Activated CD4-positive, CD25-positive, alpha-beta regulatory T cell treated with anti-CD3 and anti-CD28 coated beads, Interleukin-2, amount 50 U/mL, for 16 hours (primary cell): Measurements from ENCODE around the gene RAI1.

Experiments used
- DNase-seq: peaks from one replicate; pipeline ENCODE4 v3.0.0-alpha.2; 2020; ENCODE audit warnings: low read depth, low spot score

RAI1 gene

GRCh38 chr17:17732892-17733670 lies 51.8 kb downstream of the RAI1 start:
- DNase-seq, result no peak

DNA sequence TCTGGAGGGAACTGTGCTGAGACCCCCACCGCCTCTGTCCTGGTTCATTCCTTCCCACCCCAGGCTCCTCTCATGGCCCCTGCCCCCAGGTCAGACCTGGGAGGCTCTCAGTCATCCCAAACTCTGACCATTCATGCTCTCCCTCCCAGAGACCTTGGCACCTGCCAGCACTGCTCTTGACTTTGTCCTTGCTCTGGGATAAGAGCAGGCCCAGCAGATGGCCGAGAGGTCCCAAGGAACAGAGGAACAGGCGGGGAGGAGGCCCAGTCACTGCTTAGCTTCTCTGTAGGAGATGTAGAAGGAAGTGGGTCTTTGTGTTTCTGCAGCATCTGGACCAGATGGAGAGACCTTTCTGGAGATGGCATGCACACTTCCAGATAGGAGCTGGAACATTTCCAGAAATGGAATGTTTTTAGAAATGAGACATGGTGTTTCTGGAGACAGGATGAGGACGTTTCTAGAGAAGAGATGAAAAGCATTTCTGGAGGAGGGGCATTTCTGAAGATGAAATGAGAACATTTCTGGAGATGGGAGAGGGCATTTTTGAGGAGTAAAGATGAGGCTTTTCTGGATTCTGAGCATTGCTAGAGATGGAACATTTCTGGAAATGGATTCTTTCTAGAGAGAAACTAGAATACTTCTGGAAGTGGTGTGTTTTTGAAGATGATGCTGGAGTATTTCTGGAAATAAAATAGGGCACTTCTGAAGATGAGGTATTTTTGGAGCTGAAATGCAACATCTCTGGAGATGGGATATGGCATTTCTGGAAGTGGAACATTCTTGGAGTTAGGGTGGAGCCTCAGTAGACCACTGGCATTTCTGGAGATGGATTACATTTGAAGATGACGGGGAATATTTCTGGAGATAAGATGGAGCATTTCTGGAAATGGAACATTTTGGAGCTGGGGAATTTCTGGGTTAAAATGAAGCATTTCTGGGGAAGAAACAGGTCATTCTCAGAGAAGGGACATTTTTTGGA lies 55.2 kb downstream of the RAI1 start:
- DNase-seq, result no peak

DNA sequence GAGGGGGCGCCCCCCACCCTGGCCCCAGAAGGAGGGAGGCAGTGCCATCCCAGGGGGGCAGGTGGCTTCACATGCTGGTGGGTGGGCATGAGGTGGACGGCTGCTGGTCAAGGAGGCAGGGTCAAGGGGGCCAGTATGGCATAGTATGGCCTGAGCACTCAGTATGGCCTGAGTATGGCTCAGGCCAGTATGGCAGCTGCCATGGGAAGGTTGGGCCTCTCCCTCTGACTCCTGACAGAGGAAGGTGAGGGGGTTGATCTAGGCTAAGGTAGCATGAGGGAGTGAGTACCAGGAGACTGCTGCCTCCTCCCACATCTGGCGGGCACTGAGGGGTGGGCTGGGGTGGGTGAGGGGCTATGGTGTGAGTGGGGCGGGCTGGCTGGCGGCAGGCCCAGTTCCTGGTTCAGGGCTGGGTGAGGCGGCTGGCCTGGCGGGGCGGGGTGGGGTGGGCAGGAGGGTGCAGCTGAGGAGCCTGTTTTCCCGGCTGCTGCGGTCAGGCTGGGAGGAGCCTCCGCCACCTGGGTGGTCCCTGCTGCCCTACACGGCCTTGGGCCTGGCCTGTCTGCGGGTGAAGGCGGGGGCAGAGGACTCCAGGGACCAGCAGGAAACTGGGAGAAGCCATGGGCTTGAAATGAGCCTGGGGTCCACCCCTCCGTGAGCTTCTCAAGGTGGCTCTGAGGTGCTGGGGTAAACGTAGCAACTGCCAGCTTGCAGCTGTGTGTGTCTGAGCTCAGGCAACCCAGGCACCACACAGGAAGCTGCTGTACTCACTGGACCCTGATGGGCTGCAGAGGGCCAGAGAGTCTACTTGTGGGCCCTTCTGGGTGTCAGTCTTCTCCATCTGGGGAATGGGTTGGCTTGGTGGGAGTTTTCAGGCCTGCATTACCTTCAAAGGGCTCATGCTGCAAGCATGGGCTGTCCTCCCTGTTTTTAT lies 57.0 kb downstream of the RAI1 start:
- no peak for DNase-seq

GRCh38 chr17:17738901-17739300 lies 57.6 kb downstream of the RAI1 start:
- DNase-seq, result no peak

- no peak for DNase-seq
Observed at GRCh38 chr17:17739388-17740066, 58.3 kb downstream of the RAI1 start.

GRCh38 chr17:17740615-17741348 lies 59.5 kb downstream of the RAI1 start:
- no peak for DNase-seq

- DNase-seq, result no peak
Observed at GRCh38 chr17:17741349-17742023, 60.2 kb downstream of the RAI1 start.

DNA sequence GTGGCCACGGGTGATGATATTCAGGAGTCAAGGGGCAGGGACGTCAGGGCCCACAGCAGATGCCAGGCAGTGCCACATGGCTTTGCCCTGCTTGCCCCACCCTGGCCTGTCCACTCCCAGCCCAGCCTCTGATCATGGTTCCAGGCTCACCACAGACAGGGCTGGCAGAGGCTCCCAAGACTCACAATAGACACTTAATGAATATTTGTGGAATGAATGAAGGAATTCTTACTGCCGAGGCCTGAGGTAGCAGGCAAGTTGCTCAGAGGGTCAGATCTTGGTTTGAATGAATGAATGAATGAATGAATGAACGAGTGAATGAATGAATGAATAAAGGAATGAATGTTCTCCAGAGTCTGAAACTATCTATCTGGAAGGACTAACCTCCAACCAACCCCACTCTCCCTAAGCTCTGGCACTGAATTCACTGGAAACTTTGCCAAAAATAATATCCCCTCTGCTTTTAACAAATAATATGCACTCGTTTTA lies 60.9 kb downstream of the RAI1 start:
- no peak for DNase-seq

- no peak for DNase-seq
Observed at GRCh38 chr17:17742688-17743390, 61.6 kb downstream of the RAI1 start.

DNA sequence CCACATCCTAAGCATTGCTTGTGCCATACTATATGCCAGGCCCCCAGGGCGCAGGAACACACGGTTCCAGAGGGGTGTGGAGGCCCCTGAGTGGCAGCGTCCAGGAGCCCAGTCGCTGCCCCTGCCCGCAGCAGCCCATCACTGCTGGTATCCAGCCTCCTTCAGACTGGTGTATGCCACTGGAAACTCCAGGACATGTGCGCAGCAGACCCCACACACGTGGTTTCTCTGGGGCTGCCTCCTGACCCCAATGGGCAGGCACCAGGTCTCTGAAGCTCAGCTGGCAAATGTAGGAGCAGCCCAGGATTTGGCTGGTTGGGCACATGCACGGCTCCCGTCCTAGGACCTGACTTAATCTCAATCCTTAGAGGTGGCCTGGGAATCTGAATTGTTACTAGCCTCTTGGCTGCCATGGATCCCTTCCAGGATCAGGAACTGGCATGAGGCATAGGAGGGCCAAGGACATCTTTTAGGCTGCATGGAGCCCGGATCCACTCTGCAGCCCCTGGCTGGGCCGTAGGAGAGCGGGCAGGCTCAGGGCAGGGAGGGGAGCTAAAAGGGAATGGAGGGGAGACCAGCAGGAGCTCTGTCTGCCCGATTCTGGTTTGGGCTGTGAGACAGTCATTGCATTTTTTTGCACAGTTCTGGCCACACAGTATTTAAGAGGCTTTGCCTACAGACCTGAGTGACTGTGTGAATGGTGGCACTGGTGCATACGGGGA lies 62.3 kb downstream of the RAI1 start:
- DNase-seq, result no peak

- no peak for DNase-seq
Observed at GRCh38 chr17:17744116-17744515, 62.9 kb downstream of the RAI1 start.

DNA sequence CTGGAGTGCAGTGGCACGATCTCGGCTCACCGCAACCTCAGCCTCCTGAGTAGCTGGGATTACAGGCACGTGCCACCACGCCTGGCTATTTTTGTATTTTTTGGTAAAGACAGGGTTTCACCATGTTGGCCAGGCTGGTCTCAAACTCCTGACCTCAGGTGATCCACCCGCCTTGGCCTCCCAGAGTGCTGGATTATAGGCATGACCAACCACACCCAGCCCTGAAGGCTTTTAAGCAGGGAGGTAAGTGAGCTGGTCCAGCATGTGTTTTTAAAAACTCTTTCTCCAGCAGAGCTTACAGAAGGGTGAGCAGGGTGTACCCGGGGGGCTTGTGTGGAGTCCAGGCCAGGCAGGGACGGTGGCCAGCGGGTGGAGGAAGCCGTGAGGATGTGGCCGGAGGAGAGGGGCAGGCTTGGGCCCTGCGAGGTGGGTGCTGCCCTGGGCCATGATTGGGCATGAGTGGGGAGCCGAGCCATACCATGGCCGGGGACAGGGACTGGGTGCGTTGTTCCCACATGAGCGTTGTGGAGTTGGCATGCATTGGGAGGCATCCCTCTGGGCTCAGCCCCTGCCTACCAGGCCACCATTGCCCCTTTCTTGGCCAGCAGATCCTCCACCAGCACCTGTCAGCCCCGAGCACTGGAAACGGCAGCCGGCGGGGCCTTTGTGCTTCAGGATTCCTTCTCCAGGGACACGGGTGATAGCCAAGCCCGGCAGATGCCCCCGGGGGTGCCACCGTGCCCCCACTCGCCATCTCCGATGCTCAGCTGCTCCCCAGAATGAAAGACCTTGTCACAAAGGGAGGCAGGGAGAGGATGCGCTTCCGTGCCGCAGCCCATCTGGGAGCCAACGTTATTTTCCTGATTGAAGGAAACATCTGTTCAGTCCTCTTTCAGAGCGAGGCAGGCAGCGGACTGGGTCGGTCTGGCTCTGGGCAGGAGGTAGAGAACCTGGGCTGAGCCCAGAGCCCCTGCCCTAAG lies 64.5 kb downstream of the RAI1 start:
- no peak for DNase-seq

GRCh38 chr17:17748179-17748578 lies 66.9 kb downstream of the RAI1 start:
- DNase-seq, result no peak

- DNase-seq, result no peak
Observed at GRCh38 chr17:17748604-17749003, 67.3 kb downstream of the RAI1 start.

DNA sequence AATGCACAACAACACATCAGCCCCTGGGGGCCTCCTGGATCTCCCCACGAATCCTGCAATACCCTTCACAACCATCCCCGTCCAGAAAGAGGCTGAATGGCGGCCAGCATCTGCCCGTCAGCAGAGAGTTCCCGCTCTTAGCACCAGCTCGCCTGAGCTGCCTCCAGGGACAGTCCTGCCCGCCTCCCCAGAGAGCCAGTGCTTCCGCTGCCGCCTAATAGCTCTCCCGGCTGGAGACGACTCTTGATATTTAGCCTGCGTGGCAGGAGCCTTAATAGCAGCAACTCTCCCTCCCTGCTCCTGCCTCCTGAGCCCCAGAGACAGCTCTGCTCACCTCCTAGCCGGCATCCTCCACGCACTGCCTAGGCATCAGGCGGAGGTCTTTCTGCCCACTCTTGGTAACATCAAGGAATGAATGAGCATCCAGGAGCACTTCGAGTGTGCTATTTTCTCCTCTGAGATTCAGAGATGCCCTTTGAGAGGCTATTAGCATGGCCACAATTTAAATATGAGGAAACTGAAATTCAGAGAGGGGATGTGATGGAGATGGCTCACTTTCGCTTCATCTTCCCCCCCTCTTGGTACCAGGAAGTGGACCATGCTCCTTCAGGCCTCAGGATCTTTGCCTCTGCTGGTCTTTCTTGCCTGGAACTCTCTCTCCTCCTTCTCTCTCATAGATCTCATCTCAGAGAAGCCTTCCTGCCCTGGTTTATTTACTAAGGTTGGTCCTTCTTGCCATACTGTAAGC lies 67.9 kb downstream of the RAI1 start:
- no peak for DNase-seq

DNA sequence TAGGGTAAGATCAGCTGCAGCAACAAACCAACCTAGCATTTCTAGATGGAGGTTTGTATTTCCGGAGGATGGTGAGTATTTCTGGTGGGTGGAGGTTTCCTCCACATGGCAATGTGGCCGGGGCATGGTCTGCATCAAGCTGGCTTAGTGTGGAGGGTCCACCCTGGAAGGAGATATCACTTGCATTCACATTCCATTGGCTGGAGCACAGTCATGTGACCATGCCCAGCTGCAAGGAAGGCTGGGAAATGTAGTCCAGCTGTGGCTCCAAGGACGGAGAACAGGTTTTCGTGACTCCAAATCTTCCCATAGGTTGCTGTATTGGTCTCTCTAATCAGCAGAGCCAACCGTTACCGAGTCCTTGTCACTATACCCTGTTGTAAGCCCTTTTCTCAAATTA lies 68.7 kb downstream of the RAI1 start:
- DNase-seq, result no peak
